Measurements from ENCODE around the gene CLDN20.

The CLDN20 gene

GRCh38 chr6:155245831-155246230 lies 18.0 kb upstream of the CLDN20 start:
- DNase-seq = peak; percentile 64

GRCh38 chr6:155246825-155247224 lies 17.0 kb upstream of the CLDN20 start:
- no peak for DNase-seq

GRCh38 chr6:155247618-155248007 lies 16.2 kb upstream of the CLDN20 start:
- DNase-seq = peak; percentile 89

- DNase-seq = peak; percentile 70
These were observed 15.5 kb upstream of the CLDN20 start for GRCh38 chr6:155248008-155249001.

GRCh38 chr6:155250701-155251381 lies 13.0 kb upstream of the CLDN20 start:
- no peak for DNase-seq

- DNase-seq = no peak
These were observed 11.2 kb upstream of the CLDN20 start for GRCh38 chr6:155252581-155252980.

GRCh38 chr6:155253337-155253736 lies 10.5 kb upstream of the CLDN20 start:
- DNase-seq = no peak

- no peak for DNase-seq
These were observed 9.7 kb upstream of the CLDN20 start for GRCh38 chr6:155254139-155254538.

- DNase-seq = no peak
These were observed 7.6 kb upstream of the CLDN20 start for GRCh38 chr6:155256122-155256795.

GRCh38 chr6:155257796-155258195 lies 6.0 kb upstream of the CLDN20 start:
- DNase-seq = no peak

- DNase-seq = no peak
These were observed 4.6 kb upstream of the CLDN20 start for GRCh38 chr6:155259204-155259603.

GRCh38 chr6:155259897-155260296 lies 3.9 kb upstream of the CLDN20 start:
- no peak for DNase-seq

- DNase-seq = no peak
These were observed 3.1 kb upstream of the CLDN20 start for GRCh38 chr6:155260686-155261085.

GRCh38 chr6:155261111-155261900 lies 2.5 kb upstream of the CLDN20 start:
- no peak for DNase-seq

- no peak for DNase-seq
These were observed 1.2 kb upstream of the CLDN20 start for GRCh38 chr6:155262655-155263054.

GRCh38 chr6:155264693-155265320 lies 994 bp downstream of the CLDN20 start:
- peak; percentile 48 for DNase-seq

GRCh38 chr6:155265843-155266535 lies 2.2 kb downstream of the CLDN20 start:
- DNase-seq = no peak

- DNase-seq = no peak
These were observed 3.6 kb downstream of the CLDN20 start for GRCh38 chr6:155267411-155267810.

- DNase-seq = peak; percentile 53
These were observed 4.5 kb downstream of the CLDN20 start for GRCh38 chr6:155268088-155268867.

GRCh38 chr6:155269765-155270164 lies 6.0 kb downstream of the CLDN20 start:
- no peak for DNase-seq

Data from fibroblast of skin of right biceps (primary cell).